AG09319 (cell line): ENCODE measurements around the gene CEP128.

Experiments used
- DNase-seq: peaks from one replicate; pipeline ENCODE4 v3.0.0-alpha.2; 2010; ENCODE audit warnings: low read depth; ENCODE audit errors: extremely low read depth
- CTCF ChIP-seq: IDR thresholded peaks from 2 replicates; pipeline ENCODE4 v1.5.1; 2011; ENCODE audit warnings: low read depth, mild to moderate bottlenecking, inconsistent platforms, low read length, moderate library complexity

The CEP128 gene

GRCh38 chr14:80494769-80495168 lies 446.8 kb downstream of the CEP128 start:
- no peak for DNase-seq
- no peak for TF ChIP-seq CTCF

GRCh38 chr14:80493620-80494019 lies 447.9 kb downstream of the CEP128 start:
- peak; percentile 19 for TF ChIP-seq CTCF

DNA sequence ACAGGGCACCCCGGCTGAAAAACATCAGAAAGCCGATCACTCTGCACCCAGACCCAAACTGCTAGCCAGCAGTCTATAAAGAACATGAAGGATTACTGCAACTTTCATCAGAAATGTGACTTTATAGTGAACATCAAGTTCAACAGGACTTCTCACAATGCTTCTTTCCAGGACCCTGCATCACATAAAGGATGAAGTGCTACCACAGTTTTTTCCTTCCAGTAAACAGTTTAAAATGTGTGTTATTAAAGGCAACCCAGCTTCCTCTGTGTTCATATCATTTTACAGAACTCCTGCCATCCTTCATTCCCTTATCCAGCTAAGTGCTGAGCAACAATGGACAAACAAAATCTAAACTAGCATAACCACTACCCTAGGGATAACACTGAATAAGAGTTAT lies 449.9 kb downstream of the CEP128 start:
- DNase-seq: no peak
- no peak for TF ChIP-seq CTCF

More at GRCh38 chr14:80493620-80494019, 447.9 kb downstream of the CEP128 start:
- DNase-seq: peak; percentile 27

- DNase-seq: peak; percentile 67
- TF ChIP-seq CTCF: no peak
Measured at GRCh38 chr14:80491131-80491530, 450.4 kb downstream of the CEP128 start.

DNA sequence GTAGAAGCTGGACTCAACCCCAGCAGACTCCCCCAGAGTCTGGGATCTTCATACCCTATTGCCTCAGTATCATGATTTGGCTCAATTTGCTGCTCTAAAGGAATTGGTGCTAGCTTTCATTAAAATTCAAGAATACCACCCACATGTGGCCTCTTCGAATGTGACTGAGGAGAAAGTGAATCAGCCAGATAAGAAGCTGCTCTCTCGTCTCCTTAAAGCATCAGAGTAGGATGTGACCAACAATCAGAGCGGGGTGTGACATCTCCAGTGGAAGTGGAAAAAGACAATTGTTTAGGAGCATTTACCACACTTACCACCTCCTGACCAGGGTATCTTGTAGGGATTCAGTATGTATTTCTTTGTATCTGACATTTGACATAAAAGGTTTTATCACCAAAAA lies 452.0 kb downstream of the CEP128 start:
- no peak for TF ChIP-seq CTCF
- no peak for DNase-seq

GRCh38 chr14:80485764-80486163 lies 455.8 kb downstream of the CEP128 start:
- DNase-seq: no peak
- no peak for TF ChIP-seq CTCF

GRCh38 chr14:80483331-80483730 lies 458.2 kb downstream of the CEP128 start:
- DNase-seq: no peak
- TF ChIP-seq CTCF: no peak
